HG02938 (cell line): ENCODE results near the gene DDX54.

Experiments
- ATAC-seq: cut with Tn5 transposase; IDR thresholded peaks from one replicate; pipeline ENCODE4 v1.9.1; 2021; ENCODE audit warnings: mild to moderate bottlenecking, moderate library complexity; ENCODE audit not compliant: unreplicated experiment

DDX54 gene

DNA sequence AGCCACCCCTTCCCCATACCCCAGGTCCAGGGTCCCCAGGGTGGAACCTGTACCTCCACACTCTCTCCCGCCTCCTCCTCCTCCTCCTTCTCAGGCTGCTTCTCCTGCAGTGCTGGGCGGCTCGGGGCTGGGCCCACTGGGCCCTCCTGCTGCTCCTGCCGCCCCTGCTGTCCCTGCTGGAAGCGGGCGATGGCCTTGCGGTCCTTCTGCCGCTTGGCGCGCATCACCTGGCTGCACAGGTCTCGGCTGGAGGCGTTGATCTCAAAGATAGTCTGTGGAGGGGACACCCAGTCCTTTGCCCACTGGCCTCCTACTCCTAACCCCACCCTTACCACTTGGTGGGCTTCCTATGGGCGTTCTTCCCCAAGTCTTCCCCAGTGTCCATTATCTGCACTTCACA lies 21.3 kb downstream of the DDX54 start:
- no peak for ATAC-seq

DNA sequence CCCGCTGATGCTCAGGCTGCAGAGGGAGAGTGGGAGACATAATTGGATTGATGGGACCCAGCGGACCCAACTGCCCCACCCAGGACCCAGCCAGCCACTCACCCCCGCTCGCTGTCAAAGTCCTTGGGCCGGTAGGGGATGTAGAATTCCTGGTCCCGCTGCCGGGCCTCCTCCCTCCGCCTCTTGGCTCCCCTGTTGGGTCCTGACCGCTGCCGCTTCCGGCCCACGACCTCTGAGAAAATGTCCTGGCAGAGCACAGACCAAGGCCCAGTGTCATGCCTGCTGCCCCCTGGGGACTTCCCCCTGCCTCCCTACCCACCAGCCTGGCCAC lies 22.3 kb downstream of the DDX54 start:
- ATAC-seq = no peak

DNA sequence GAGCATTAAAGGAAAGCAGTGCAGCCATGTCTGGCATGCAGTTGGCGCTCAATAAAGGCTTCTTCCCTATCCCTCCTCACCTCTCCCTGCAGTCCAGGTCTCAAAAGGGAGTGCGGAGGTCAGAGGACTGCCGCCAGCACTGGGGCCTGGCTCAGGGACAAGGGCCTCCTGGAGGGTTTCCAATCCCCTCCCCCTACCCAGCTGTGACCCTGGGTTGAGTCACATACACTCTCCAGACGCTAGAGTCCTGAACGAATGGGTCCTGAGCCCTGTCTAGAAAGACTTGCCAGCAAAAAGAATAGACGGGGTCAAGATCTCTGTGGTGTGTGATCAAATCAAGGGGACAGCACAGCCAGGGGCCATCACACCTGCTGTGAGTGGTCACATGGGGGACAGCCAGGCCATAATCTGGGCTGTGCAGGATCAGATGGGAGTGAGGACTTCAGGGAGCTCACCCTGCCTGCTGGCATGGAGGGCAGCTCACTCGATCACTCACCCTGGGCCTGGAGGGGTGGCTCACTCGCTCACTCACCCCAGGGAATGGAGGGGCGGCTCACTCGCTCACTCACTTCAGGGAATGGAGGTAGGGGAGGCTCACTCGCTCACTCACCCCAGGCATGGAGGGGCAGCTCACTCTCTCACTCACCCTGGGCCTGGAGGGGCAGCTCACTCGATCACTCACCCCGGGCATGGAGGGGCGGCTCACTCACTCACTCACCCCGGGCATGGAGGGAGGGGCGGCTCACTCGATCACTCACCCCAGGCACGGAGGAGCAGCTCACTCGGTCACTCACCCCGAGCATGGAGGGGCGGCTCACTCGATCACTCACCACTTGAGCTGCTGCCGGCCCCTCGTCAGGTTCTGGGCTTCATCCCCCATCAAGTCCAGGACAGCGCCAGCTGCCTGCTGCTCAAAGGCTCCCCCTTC lies 22.9 kb downstream of the DDX54 start:
- no peak for ATAC-seq

DNA sequence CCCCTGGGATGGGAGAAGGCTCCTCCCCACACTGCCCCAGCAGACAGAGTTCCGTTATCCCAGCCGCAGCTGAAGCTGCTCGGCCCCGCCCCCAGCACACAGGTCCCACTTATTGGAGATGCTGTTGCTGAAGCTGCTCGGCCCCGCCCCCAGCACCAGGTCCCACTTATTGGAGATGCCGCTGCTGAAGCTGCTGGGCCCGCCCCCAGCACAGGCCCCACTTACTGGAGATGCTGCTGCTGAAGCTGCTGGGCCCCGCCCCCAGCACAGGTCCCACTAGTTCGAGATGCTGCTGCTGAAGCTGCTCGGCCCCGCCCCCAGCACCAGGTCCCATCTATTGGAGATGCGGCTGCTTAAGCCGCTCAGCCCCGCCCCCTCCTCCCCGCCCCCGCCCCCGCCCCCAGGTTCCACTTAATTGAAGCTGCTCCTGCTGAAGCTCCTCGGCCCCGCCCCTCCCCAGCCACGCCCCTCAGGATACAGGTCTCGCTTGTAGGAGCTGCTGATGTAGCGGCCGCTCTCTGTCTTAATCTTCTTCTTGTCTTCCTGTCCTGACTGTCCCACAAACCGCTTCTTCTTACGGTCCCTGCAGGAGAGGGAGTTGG lies 23.8 kb downstream of the DDX54 start:
- ATAC-seq = no peak

DNA sequence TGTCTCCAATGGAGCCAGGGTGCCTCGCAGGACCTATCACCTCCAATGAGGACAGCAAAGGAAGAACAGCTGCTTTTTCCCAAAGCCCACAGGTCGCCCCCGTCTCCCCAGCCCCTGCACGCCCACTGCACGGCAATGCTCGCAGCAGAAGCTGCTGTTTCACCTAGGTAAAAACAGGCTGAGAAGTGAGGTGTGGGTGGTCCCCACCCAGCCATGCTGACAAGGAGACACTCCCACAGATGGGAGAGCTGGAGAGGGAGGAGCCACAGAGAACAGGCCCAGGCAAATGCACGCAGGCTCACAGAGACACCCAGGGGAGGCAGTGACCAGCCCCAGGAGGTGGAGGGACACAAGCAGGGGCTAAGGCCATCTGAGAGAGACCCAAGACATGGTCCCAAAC lies 25.3 kb downstream of the DDX54 start:
- no peak for ATAC-seq

DNA sequence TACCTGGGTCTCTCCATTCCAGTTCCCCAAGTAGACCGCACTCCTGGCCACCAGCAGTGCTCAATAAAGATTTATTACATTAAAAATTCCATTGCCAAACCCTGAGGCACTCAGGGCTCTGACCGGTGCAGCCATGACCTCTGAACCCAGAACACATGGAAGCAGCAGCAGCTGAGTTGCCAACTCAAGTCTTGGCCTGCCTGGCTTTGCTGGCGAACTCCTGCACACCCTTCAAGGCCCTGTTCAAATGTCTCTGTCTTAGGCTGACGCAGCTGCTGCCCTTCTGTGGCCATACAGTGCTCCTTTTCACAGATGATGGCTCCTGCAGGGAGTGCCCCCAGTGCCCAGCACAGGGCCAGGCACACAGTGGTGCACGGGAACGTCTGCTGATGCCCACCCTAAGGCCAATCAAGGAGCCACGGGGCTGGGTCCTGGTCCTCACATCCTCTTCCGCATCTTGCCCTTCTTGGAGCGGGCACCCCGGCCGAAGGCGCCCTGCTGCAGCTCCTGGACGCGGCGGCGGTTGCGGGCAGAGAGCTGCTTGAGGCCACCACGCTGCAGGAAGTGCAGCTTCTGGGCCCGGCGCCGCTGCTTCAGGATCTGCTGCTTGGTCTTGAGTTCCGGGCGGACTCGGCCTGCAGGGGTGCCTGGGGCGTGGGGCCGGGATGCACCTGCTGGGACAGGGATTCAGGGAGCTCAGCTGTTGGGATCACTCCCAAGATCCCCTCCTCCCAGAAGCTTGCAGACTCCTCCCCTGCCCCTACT lies 26.7 kb downstream of the DDX54 start:
- no peak for ATAC-seq

DNA sequence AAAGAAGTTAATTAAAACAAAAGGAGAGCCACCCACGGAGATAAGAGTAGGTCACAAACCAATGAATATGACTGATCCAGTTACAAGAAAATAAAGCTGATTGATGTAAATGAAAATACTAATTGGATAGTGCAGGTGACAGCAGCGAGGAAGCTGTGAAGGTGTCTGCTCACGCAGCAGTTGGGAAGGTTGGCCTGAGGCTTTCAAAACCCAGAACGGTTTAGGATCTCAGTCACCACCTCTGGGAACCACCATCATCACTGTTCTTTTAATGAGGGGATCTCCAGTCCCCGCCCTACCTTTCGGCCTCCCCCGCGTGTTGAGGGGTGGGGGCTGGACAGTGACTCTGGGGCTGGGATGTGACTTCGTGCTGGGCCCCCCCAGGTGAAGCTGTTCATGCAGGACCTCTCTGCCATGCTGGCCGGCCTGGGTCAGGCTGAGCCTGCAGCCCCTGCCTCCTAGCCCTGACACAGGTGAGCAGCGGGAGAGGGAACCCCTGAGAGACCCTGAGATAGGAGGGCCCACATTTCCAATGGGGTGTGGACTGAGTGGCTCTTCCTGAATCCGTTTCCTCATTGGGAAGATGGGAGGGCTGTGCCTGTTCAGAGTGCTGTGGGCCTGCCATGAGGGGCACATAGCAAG lies 27.9 kb downstream of the DDX54 start:
- no peak for ATAC-seq

DNA sequence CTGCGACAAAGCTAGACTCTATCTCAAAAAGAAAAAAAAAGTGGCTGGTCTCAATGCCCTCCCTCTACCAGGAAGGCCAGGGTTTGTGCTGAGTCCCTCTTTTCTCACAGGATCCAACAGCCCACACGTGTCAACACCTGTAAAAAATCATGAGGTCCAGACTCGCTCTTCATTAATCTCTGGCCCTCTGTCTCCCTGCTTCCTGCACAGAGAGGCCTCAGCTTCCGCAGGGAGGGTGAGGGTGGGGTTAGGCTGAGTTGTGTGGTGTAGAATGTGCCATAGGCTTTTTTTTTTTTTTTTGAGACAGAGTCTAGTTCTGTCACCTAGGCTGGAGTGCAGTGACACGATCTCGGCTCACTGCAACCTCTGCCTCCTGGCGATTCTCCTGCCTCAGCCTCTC lies 29.6 kb downstream of the DDX54 start:
- no peak for ATAC-seq

DNA sequence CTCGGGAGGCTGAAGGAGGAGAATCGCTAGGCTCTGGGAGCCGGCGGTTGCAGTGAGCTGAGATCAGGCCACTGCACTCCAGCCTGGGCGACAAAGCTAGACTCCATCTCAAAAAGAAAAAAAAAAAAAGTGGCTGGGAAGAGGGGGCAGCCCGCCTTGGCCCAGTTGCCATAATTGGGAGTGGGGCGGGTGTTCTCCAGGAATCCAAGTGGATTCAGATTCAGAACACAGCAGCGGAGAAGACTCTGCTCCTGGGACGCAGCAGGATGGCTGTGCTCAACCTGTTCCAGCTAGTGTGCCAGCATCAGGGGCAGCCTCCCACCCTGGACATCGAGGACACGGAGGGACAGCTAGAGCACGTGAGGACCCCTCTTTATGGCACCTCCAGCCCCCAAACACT lies 30.2 kb downstream of the DDX54 start:
- no peak for ATAC-seq

DNA sequence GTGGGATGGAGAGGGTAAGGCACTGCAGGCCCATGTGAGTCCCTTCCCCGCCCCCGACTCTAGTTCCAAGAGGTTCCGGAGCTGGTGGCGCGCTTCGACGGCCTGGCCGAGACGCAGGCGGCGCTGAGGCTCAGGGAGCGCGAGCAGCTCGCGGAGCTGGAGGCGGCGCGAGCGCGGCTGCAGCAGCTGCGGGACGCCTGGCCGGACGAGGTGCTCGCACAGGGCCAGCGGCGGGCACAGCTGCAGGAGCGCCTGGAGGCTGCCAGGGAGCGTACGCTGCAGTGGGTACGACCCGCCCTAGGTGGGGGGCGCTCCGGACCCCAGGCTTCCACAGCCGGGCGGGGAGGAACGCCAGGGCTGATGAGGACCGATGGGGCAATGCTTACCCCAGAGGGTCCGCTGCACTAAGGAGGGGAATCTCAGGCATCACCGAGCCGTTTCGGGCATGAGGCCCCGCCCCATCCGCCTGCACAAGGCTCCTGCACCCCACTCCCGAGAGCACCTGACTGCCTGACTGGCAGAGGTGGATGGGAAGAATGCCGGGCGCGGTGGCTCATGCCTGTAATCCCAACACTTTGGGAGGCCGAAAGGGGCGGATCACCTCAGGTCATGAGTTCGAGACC lies 30.8 kb downstream of the DDX54 start:
- no peak for ATAC-seq

DNA sequence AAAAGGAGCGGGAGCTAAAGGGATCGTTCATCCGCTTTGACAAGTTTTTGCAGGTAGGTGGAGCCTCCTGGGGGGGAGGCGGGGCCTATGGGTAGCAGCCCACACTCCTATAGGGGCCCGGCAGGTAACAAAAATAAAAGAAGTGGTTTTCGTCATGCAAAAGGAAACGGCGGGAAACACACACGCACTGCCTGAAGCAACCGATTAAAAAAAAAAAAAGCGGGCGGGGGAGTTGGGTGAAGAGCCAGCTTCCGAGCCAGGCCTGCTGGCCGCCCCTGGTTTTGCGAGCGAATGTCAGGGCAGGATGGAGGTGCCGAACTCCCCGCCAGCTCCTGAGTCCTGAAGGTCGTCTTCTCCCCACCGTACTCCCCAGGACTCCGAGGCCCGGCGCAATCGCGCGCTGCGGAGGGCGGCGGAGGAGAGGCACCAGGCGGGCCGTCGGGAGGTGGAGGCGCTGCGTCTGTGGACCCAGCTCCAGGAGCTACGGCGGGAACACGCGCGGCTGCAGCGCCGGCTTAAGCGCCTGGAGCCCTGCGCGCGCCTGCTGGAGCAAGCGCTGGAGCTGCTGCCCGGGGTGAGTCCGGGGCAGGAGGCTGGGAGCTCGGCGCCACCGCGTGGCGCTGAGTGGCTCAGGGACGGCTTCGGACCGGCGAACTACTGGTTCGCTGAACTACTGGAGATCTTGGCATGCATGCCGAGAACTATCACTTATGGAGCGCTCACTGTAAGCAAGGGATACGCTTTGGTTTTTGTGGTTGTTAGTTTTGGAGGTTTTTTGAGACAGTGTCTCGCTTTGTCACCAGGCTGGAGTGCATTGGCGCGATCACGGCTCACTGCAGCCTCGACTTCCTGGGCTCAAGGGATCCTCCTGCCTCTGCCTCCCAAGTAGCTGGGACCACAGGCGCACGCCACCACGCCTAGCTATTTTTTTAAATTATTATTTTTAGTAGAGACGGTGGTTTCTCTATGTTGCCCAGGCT lies 32.2 kb downstream of the DDX54 start:
- ATAC-seq = no peak

DNA sequence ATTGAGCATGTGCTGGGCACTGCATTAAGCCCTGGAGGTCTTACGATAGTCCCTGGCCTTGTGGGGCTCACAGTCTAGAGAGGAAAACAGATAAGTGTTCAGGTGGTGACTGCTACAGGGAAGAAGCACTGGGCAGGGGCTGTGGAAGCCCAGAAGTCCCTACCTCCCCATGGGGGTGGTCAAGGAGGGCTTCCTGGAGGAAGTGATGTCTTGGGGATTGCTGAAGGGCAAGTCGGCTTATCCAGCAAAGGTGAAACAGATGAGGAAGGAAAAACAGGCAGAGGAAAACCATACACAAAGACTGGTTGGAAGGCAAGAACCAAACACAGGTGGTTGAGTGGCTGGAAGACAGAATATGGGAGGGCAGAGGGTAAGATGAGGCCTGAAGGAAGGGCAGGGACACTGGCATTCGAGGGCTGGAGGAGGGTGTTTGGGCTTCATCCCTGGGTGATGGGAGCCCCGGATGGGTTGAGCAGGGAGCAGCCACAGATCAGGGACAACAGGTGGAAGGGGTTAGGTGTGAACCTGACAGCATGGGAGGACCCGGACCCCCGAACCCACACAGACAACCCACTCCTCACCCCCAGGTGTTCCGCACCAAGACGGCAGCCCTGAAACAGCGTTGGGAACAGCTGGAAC lies 33.0 kb downstream of the DDX54 start:
- ATAC-seq = no peak

DNA sequence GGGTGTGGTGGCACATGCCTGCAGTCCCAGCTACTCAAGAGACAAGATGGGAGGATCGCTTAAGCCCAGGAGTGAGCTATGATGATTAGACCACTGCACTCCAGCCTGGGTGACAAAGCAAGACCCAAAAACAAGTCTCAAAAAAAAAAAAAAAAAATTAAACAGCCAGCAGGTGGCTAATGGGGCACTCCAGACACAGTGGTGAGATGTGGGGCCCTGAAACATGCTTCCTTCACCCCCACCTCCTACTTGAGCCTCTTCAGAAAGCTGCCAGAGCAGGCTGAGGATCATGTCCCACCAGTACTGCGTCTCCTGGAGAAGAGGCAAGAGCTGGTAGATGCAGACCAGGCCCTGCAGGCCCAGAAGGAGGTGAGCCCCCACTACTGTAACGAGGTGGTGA lies 33.6 kb downstream of the DDX54 start:
- no peak for ATAC-seq

DNA sequence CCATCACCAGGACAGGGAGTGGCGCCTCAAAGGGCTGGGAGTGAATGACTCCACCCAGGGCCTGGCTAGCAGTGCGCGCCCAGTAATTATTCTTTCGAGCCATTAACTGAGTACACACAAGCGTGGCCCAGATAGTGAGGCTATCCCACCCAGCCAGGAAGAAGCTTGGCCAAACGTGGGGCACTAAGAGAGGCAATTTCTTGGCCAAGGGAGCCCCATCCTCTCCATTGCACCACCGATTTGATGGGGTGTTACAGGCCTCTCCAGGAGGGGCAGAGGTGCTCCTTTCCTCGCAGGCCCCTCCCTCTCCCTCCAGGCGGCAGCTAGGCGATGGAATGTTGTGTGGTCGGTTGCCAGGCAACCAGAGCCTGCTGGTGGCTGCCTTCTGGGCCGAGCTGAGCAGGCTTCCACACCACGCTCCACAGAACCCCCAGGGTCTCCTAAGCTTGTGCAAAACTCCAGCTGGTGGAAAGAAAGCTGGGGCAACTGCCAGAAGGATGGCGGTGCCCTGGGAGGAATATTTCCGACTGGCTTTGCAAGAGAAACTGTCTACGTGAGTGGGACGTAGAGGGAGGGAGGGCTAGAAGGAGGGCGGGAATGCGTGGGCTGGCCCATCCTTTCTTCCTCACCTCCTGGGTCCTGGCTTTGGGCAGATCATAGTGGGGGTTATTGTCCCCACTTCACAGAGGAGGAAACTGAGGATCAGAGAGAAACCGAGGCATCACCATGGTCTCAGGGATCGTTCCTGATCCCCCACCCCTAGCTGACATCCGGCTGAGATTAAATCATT lies 35.7 kb downstream of the DDX54 start, which contains the start of gene CFAP73:
Gene CFAP73 (plus strand): TSS at position 364 of the 790 bp plus-strand sequence. CDS start 134 bp downstream, at position 498.
- ATAC-seq = no peak

DNA sequence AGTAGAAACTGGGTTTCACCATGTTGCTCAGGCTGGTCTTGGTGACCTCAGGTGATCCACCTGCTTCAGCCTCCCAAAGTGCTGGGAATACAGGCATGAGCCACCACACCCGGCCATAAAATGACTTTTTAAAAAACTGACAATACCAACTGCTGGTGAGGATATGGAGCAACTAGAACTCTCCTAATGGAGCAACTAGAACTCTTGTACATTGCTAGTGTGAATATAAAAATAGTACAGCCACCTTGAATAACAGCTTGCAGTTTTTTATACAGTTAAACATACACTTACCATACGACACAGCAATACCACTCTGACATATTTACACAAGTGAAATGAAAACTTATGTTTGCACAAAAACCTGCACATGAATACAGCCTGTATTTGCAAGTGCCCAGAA lies 38.3 kb downstream of the DDX54 start:
- no peak for ATAC-seq

DNA sequence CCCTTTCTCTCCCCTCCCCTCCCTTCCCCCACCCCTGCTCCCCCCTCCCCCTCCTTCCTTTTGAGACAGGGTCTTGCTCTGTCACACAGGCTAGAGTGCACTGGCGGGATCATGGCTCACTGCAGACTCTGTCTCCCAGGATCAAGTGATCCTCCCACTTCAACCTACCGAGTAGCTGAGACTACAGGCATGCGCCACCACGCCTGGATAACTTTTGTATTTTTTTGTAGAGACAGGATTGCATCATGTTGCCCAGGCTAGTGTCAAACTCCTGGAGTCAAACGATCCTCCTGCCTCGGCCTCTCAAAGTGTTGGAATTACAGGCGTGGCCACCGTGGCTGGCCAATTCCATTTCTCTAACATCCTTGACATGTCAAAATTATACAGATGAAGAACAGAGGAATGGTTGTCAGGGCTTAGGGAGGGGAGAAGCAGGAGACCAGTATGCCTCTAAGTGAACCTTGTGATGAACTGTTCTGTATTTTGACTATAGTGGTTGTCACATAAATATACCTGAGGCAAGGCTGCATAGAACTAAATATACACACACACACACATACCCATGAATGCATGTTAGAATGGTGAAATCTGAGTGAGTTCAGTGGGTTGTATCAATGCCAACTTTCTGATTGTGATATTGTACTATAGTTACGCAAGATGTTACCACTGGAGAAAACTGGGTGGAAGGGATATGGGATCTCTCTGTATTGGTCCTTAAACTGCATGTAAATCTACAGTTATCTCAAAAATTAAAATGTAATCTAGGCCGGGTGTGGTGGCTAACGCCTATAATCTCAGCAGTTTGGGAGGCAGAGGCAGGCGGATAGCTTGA lies 39.3 kb downstream of the DDX54 start:
- no peak for ATAC-seq

DNA sequence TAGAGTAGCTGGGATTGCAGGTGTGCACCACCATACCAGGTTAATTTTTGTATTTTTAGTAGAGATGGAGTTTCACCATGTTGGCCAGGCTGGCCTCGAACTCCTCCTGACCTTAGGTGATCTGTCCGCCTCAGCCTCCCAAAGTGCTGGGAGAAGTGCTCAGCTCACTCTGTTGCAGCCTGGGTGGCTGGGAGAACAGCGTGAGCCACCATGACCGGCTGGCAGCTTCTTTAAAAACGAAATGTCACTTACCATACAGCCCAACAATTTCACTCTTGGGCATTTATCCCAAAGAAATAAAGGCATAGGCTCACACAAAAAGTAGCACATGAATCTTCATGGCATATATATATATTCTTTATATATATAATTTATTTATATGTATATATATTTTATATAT lies 40.5 kb downstream of the DDX54 start:
- no peak for ATAC-seq

DNA sequence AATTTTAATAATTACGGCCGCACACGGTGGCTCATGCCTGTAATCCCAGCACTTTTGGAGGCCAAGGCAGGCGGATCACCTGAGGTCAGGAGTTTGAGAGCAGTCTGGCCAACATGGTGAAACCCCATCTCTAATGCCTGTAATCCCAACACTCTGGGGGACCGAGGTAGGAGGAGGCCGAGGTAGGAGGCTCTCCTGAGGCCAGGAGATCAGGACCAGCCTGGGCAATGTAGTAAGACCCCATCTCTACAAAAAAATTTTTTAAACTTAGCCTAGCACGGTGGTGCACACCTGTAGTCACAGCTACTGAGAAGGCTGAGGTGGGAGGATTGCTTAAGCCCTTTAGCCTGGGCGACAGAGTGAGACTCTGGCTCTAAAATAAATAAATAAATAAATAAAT lies 41.3 kb downstream of the DDX54 start:
- no peak for ATAC-seq
